SHP77 treated with DMSO at 0.1 percent for 48 hours (cell line): ENCODE results near the gene GUCY2C.
"Not testable (repeated sequence)": the region's sequence is repeated elsewhere in the genome, so short reads cannot be mapped to it uniquely, and the experiment has no call there.

Experiments used
- DNase-seq: peaks from one replicate; lab custom pipeline; 2025; lab: John Stamatoyannopoulos, UW

The GUCY2C gene

DNA sequence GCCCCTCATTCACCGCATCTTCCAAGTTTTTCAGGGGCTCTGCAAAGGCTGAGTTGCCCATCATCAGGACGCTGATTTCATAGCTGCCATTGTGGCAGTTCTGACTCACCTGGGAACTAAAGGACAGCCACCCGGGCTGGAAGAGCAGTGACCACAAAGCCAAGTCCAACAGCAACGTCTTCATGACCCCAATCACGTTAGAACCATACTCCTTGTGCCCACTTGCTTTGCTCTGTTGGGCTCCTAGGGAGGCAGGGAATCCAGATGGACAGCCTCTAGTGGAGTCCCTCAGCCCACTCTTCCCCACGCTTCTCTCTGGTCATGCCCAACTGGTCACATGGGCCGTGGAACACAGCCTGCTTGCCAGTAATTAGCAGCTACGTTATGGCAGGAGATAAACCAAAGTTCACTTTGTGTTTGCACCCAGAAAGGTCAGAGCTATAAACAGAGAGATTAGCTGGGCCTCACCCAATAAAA, at the start of gene GUCY2C:
GUCY2C (minus strand) TSS at position 335 of the 477 bp plus-strand sequence; CDS start at position 184, 151 bp downstream.
- DNase-seq: no peak

DNA sequence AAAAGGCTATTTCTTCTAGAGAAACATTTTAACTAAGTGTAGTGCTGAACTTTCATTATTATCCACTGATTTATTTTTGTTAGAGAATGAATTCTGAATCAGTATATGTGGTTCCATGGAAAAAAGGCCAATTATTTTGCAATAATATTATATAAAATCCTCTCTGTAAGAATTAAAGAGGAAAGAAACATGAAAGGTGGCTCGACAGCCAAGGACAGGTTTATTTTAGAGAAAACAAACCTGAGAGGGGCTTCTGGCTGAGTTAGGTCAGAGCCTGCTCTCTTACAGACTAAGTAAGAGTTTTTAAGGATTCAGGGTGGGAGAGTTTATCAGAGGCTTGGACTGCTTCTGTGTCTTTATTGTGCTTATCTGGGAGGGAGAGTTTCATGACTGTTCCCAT, 46.7 kb upstream of the GUCY2C start:
- no peak for DNase-seq

DNA sequence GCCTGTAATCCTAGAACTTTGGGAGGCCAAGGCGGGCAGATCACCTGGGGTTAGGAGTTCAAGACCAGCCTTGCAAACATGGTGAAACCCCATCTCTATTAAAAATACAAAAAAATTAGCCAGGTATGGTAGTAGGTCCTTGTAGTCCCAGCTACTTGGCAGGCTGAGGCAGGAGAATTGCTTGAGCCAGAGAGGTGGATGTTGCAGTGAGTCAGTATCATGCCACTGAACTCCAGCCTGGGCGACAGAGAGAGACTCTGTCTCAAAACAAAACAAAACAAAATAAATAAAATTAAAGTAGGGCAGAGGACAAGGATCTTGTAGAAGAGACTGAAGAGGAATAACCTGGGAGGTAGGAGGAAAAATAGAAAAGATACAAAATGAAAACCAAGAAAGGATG, 45.5 kb upstream of the GUCY2C start:
- DNase-seq: no peak

DNA sequence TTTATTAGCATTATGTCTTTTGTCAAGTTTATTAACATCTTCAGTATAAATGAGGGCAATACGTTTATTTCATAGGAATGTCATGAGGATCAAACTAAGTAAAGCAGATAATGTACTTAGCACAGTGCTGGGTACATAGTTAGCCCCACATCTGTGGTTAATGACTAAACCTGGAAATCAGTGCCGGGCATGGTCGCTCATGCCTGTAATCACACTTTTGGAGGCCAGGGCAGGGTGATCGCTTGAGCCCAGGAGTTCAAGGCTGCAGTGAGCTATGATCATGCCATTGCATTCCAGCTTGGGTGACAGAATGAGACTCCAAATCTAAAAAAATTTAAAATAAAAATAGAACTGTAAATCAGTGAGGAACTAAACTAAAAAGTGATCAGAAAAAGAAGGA, 44.8 kb upstream of the GUCY2C start:
- no peak for DNase-seq

DNA sequence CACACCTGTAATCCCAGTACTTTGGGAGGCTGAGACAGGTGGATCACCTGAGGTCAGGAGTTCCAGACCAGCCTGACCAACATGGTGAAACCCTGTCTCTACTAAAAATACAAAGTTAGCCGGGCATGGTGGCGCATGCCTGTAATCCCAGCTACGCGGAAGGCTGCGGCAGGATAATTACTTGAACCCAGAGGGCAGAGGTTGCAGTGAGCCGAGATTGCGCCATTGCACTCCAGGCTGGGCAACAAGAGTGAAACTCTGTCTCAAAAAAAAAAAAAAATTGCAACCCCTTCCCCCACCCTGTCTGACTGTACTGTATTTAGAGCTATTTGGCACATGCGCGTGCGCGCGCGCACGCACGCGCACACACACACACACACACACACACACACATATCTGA, 40.0 kb upstream of the GUCY2C start:
- not testable (repeated sequence) for DNase-seq

DNA sequence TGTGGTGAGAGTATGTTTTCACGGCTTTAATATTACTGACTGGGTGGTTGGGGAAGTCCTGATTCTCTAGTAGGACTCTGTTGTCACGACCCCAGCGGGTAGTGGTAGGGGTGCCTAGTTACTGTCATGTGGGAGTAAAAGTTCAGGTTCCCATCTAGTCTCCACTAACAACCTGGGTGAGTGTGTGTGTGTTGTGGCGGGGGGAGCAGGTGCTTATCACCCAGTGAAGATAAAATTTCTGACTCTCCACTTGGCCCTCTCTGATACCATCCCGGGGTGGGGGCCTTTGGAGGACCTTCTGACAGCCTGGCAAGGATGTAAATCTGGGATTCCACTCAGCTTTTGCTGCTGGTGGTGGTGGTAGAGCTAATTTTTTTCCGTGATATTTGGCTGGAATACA, 35.4 kb upstream of the GUCY2C start:
- no peak for DNase-seq

DNA sequence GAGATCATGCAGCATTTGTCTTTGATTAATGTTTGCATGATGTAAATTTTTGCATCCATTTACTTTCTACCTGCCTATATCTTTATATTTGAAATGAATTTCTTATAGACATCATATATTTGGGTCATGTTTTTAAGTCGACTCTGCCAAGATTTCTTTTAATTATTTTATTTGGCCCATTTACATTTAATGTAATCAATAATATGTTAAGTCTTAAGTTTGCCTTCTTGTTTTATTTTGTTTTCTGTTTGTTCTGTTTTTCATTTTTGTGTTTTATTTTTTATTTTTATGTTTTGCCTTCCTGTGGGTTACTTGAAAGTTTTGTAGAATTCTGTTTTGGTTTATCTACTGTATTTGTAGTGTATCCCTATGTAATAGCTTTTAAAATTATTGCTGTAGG, 33.2 kb upstream of the GUCY2C start:
- DNase-seq: no peak

DNA sequence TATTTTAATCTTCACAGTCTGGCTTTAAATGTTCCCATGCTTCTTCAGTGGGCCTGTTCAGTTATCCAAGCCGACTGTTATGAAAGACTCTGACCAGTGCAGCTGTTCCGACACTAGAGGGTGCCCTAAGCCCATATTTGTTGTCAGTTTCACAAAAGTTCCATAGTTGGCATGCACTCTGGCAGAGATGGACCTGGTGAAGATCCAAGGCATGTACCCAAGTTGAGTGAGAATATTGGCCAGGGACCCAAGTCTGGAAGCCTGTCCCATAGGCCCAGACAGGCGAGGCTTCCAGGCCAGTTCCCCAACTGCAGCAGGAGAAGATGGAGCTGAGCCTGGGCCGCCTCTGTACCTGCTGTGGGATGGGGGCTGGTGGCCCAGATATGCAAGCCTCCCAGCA, 27.4 kb upstream of the GUCY2C start:
- DNase-seq: no peak

DNA sequence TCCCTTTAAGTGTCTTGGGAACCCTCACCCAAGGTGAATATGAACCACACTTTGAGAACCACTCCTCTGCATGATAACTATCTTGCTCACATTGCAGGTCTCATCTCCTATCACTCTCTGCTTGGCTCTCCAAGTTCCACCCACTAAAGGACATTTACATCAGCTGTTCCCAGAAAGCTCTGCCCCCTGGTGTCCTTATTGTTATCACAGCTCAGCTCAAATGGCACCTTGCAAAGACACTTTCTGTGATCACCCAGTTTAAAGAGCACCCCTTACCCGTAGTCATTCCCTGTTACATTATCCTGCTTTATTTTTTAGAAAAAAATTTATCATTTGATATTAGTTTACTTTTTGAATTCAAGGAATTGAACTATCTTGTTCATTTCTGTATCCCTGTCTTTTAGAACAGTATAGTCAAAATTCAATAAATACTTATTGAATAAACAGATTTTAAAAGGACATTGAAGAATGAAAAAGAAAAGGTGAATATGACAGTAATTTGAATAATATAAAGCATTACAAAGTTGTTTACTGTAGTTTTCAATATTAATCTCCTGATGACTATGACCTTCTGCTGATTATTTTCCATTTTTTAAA, 20.5 kb upstream of the GUCY2C start:
- DNase-seq: no peak

DNA sequence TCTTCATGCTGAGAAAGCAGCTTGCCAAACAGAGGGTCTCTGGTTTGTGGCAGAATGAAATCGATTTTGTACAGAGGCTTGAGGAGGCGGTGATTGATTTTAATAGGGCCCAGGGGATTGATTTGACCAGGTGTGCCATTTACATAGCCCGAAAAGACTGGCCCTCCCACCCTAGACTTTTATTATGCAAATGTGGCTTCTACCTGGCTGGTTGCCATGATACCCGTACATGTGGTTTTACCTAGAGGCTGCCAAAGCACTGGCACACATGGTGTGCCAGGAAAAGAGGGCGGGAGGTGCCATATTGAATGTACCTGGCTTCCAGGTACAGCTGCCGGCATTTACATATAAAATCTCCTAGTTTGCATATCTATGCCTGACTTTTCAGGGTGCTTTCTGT, 18.0 kb upstream of the GUCY2C start:
- no peak for DNase-seq

DNA sequence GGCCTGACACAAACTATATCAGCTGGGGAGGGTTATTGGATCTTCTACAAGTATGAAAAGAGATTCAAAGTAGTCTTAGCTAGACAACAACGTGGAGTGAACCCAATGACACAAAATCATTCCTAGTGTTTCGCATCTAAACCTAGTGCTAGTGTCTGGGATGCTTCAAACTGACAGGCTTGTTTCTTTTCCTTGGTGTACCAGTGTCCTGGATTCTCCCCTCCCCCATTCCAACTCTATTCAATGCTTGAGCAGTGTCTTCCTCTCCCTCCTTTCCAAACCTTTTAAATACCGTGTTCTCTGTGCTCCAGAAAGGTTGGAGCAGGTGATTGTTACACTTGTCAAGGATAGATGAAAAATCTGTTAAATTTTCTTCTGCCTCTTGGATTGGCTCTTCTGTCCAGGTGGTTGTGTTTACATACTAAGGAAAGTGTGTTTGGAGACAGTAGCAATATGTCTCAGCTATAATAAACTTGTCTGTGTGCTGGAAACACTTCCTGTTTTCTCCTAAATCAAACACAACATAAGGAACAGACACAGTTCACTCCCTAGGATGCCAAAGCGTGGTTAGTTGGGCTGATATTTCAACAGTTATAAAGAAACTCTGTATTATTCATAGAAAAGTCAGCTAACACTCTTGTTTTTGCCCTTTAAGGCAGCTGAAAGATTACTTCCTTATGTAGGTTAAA, 14.4 kb upstream of the GUCY2C start:
- DNase-seq: no peak

DNA sequence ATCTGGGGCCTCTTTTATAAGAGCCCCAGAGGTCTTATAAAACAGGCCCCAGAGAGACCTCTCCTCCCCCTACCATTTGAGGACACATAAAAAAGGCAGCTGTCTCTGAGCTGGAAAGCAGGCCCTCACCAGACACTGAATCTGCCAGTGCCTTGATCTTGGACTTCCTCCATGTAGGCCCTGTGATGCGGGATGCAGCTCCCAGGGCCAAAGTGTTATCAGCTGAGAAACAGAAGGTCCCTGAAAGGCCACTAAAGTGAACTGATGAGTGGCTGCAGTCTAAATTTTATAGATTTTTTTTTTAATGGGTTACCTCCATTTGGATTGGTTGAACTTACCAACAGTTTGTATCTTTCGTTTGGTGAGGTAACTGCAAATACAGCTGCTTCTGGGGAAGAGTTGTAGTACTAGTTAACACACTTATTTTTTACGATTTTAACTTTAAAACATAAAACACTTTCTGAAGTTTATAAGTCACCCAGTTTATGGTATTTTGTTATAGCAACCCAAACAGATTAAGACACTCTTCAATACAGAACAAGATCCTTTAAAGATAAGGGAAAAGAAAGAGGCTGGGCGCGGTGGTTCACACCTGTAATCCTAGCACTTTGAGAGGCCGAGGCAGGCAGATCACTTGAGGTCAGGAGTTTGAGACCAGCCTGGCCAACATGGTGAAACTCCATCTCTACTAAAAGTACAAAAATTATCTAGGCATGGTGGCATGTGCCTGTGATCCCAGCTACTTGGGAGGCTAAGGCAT, 5.6 kb upstream of the GUCY2C start:
- no peak for DNase-seq

DNA sequence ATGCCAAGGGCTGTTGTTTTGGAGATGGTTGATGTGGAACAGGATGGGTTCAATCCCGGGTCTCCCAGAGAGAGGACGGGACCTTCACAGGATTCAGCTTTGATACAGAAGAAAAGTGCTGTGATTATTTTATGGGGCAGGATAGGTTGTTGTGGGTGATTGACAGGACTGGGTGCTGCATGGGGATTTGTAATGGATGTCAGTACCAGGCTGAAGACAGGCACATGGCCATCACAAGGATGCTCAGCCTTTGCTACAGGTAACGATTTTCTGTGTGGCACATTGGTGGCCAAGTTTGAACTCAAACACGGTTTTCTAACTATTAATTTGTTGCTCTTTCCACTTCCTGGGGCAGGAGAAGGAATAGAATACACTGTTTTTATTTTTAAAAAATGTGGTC, 4.5 kb upstream of the GUCY2C start:
- no peak for DNase-seq

DNA sequence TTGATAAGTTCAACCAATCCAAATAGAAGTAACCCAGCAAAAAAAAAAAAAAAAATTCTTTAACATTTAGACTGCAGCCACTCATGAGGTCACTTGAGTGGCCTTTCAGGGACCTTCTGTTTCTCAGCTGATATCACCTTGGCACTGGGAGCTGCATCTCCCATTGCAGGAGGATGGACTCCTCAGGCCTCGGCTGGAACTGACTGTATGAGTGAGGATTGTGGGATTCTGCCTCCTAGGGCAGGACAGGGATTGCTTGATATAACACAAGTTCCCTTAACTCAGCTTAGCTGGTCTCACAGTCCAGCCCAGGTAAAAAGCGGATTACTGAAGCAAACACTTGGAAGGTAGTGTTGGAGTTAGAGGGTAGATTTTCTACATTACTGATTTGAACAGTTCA, 3.5 kb upstream of the GUCY2C start:
- no peak for DNase-seq

DNA sequence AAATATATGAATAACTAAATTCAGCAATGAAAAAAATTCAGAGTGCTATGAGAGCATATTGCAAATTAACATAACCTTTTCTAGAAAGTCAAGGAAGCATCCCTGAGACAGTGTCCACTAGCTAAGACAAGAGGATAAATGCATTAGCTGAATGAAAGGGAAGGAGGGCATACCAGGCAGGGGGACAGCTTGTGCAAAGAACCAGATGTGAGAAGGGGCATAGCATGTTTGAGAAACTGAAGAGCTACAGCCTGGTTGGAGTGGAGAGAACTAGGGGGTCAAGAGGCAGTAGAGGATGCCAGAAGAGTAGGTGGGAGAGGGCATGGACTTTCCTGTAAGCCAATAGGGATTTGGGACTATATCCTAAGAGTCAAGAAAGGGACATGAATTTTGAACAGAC, 2.2 kb upstream of the GUCY2C start:
- no peak for DNase-seq

DNA sequence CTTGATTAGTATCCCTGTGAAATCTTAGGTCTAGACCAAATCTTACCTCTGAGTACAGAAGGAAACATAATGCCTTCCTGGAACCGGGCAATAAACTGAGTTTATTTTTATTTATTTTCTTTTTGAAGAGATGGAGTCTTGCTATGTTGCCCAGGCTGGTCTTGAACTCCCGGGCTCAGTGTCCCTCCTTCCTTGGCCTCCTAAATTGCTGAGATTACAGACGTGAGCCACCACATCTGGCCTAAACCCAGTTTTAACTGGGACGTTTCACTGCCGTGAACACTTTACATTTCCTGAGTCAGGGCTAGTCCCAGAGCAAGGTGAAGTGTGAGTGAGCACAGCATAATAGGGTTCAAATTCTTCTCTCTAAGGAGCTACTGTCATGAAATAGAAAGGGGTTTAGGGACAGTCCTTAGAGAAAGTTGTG, 671 bp downstream of the GUCY2C start:
- no peak for DNase-seq

DNA sequence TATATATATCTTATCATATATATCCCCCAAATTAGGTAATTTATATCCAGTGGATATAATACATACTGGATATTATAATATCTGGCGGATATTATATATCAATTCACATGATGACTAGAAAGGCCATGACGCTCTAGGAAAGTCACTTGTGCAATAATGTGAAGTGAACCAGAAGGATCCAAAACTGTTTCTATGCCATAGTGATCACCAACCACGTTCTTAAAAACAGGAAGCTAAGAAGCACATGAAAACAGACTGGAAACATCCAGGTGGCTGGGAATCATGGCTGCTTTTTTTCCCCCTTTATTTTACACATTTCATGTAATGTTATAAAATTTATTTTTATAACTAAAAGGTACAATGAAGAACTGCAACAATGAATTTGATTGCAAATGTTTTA, 1.4 kb downstream of the GUCY2C start:
- DNase-seq: no peak

DNA sequence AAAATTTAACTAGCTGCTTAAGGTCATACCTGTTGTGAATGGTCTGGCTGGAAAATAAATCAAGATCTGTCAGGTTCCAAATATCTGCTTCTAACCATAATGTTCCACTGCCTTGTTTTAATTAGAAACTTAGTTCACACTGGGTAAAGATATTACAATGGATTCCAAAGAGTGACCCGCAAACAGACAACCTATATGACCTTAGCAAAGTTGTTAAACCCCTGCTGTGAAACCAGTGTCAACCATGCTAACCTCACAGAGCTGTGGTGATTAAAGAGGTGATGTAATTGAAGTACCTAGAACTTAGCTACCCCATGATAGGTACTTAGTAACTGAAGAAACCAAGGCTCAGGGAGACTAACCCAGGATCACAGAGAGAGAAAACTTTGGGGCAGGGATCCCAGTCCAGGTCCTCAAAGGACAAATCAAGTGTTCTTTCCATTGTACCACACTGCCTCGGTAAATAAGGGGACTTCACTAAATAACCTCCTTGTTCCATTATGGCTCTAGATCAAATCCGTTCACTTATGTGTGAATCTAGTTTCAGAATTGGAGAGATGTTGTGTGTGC, 2.2 kb downstream of the GUCY2C start:
- DNase-seq: no peak

DNA sequence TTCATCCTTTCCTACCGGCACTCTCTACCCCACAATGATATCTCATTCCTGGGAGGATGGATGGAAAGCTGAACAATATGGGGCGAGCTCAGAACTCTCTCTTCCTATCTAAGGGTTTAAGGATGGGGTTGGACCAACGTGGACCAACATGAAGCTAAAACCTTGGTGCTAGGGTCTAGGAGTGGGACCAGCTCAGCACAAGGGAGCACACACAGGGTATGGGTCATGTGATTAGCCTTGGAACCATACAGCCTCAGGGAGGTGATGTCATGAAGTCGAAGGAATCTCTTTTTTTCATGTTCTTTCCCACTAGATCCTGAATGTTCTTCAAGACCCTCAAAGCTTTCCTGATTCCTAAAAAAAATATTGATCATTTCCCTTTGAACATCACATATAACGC, 3.3 kb downstream of the GUCY2C start:
- DNase-seq: no peak

DNA sequence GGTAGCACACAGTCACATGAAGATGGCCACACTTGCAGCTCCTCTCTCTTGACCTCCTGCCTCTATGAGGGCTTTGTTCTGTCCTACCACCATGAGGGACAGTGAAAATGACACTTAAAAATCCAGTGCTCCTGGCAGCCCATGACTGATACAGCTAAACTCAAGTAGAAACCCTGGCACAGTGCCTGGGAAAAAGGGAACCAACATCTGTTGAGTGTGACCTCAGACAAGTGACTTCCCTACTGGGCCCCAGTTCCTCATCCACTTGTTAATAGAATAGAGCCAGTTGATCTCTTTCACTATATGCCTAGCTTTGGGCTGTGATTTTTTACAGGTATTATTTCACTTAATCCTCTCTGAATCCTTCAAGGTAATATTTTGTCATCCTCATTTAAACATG, 4.8 kb downstream of the GUCY2C start:
- DNase-seq: no peak

DNA sequence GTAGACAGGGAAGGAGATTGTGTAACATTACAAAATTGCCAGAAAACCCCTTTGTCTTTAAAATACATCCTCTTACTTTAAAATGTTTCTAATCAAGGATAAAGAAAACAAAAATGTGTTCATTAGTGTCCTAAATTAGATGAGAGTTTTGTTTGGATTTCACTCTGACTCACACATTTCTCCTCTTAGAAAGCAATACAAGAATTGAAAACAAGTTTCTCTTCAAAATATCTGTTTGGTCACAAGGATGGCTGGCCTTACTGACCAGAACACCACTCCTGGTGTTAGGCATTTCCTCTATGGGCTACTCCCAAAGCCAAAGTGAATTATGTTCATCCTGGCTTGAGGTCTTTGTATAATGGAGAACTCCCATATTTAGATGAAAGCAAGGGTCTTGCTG, 6.4 kb downstream of the GUCY2C start:
- no peak for DNase-seq

DNA sequence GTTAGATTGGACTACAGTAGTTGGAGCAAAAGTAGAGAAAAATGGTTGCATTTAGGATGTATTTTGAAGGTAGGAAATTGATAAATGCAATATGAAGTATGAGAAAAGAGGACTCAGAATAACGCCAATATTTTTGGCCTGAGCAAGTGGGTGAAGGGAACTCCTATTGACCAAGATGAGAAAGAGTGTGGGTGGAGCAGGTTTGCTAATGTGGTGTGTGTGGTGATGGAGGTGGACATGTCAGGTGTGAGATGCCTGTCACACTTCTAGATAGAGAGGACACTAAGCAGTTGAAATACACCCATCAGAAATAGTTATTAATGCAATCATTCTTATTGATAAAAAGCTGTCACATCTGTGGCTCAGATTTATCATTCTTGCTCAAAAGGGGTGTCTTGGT, 7.3 kb downstream of the GUCY2C start:
- no peak for DNase-seq

DNA sequence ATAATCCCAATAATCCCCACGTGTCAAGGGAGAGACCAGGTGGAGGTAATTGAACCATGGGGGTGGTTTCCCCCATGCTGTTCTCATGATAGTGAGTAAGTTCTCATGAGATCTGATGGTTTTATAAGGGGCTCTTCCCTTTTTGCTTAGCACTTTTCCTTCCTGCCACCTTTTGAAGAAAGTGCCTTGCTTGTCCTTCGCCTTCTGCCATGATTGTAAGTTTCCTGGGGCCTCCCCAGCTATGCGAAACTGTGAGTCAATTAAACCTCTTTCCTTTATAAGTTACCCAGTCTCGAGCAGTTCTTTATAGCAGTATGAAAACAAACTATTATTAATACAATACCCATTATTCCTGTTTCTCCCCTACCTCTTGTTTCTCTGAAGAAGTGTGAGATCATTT, 14.2 kb downstream of the GUCY2C start:
- DNase-seq: not testable (repeated sequence)
